Epithelial cell of proximal tubule (primary cell): ENCODE results near the gene CORO7. TPM values are rescaled to one million over a fixed set of nuclear protein-coding genes. Genes with fewer than 3 reads are reported as not detected.

Experiments used
- DNase-seq: peaks from one replicate; pipeline ENCODE4 v3.0.0-alpha.2; 2011; ENCODE audit warnings: low read depth
- H3K4me3 ChIP-seq: 2 replicates; pipeline ENCODE4 v1.5.1; 2011; ENCODE audit warnings: low read depth, mild to moderate bottlenecking, low read length
- total RNA-seq: library from RNA; depleted of rRNA; stranded (reverse); fragments of >200 nt; gene quantifications from 2 replicates; pipeline ENCODE4 v1.2.3, GENCODE V29; 2015
- TF ChIP-seq, protein P1 (sequence below): conservative IDR thresholded peaks from 2 replicates; pipeline ENCODE4 v1.5.1; 2012; ENCODE audit warnings: low read depth, mild to moderate bottlenecking, low read length

Gene CORO7
- total RNA-seq, 1 donor from 2014 or later, result 101 TPM

DNA sequence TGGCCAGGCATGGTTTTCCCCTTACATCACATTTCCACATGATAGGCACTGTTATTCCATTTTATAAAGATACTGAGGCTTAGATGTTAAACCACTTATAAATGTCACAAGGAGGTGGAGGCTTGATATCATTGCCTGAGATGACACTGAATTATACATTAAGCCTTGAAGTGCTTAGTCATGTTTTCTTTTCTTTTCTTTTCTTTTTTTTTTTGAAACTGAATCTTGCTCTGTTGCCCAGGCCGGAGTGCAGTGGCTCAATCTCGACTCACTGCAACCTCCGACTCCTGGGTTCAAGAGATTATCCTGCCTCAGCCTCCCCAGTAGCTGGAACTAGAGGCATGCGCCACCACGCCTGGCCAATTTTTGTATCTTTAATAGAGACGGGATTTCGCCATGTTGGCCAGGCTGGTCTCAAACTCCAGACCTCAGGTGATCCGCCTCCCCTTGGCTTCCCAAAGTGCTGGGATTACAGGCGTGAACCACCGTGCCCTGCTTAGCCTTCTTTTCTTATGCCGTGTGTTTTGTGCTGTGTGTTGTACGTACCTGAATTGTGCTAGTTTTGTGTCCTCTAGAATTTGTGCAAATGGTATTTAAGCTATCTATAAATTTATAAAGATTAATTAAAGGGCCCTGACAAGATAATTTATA lies 10.5 kb upstream of the CORO7 start:
- no peak for DNase-seq
- peak overlapping the region; percentile 98 for H3K4me3 ChIP-seq
- TF ChIP-seq, protein P1, sequence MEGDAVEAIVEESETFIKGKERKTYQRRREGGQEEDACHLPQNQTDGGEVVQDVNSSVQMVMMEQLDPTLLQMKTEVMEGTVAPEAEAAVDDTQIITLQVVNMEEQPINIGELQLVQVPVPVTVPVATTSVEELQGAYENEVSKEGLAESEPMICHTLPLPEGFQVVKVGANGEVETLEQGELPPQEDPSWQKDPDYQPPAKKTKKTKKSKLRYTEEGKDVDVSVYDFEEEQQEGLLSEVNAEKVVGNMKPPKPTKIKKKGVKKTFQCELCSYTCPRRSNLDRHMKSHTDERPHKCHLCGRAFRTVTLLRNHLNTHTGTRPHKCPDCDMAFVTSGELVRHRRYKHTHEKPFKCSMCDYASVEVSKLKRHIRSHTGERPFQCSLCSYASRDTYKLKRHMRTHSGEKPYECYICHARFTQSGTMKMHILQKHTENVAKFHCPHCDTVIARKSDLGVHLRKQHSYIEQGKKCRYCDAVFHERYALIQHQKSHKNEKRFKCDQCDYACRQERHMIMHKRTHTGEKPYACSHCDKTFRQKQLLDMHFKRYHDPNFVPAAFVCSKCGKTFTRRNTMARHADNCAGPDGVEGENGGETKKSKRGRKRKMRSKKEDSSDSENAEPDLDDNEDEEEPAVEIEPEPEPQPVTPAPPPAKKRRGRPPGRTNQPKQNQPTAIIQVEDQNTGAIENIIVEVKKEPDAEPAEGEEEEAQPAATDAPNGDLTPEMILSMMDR, result no peak

DNA sequence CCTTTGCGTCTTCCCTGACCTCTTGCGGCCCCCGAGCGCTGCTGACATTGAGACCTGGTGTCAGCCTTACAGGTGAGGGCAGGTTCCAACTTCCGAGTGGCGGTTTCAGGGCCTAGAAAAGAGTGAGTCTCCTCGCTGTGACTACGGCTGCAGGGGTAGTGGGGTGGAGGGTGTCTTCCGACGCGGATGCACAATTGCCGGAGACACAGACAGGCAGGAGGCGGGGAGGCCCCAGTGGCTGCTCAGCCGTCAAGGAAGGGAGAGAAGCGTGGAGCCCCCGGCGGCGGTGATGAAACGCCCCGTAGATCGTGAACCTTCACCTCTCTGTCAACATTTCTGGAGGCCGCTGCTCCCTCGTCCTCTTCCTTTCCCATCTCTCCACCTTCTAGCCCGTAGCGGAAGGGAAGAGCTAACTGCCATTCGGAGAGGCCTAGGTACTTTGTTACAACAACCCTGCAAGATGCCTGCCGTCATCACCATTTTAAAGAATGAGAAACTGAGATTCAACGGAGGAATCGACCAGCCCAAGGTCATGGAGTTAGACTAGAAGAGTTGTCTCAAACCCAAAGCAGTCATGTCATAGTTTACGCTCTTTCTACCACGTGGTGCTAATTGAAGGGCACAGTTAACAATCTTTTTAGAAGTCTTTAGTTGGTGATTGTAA lies 9.8 kb upstream of the CORO7 start:
- H3K4me3 ChIP-seq, result peak overlapping the region; percentile 98
- TF ChIP-seq, protein P1, result no peak
- DNase-seq, result no peak

DNA sequence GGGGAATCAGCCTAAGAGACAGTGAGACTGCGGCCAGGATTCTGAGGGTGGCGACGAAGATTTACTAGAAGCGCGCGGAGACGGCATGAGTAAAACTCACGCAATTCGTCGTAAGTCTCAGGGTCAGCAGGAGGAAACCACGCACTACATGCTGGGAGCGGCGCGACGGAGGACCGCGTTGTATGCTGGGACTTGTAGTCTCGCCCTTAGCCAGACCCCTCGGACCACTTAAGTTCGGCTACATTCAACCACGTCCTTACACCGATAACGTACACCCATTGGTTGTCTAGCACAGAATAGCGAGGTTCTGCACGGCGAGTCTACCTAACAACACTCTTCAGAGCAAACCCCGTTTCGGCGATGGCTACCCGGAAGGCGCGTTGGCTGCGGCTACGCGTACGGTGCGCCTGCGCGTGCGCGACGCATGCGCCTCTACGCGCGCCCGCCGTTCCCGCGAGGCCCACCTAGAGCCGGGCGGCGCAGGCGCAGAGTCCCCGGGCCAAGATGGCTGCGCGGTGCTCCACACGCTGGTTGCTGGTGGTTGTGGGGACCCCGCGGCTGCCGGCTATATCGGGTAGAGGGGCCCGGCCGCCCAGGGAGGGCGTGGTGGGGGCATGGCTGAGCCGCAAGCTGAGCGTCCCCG lies 9.1 kb upstream of the CORO7 start, which contains the start of gene DNAJA3:
Gene DNAJA3 (plus strand): TSS at position 491 of the 643 bp plus-strand sequence. CDS start 14 bp downstream, at position 505.
- peak; percentile 83 for DNase-seq
- TF ChIP-seq, protein P1, result no peak
- H3K4me3 ChIP-seq, result peak within 1 kb of the TSS; percentile 98

DNA sequence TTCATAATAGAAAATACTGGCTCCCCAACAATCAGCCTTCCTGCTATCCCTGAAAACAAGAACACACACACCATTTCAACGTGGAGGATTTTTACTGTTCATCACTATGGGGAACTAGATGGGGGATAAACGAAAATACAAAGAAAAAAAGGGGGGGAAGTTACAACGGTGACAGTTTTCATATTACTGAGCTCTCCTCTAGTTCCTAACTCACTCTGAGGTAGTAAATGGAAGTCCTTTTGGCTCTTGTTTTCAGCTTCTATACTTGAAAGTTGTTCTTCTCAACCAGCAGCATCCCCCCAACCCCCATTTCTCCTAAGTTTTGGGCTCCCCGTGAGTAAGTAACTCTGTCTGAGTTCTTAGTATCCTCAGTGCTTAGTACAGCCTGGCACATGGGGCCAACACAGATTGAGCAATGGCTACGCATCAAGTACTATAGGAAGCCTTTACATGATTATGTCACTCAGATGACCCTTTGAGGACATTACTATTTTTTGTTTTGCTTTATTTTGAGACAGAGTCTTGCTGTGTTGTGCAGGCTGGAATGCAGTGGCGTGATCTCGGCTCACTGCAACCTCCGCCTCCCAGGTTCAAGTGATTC lies 4.2 kb upstream of the CORO7 start:
- no peak overlapping the region for H3K4me3 ChIP-seq
- TF ChIP-seq, protein P1, result no peak
- no peak for DNase-seq

DNA sequence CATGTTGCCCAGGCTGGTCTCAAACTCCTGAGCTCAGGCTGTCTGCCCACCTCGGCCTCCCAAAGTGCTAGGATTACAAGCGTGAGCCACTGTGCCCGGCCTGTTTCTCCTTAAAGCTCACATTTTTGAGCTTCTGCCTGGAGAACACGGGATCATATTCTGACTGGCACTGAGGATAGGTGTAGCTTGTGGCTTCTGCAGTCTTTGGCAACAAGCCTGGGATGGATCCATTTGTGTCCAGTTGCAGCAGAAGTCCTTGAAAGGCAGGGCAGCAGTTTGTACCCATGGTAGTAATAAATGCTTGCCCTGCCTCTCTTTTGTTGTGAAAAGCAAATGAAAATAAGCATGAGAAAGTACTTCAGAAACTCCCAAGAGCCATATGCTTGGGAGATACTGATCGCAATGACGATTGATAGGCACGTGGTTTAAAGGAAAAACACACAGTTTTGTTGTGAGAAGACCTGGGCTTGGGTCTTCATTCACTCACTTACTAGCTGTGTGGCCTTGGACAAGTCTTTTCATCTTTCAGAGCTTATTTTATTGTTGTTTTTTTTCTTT lies 3.1 kb upstream of the CORO7 start:
- no peak overlapping the region for H3K4me3 ChIP-seq
- DNase-seq, result no peak
- TF ChIP-seq, protein P1, result no peak

DNA sequence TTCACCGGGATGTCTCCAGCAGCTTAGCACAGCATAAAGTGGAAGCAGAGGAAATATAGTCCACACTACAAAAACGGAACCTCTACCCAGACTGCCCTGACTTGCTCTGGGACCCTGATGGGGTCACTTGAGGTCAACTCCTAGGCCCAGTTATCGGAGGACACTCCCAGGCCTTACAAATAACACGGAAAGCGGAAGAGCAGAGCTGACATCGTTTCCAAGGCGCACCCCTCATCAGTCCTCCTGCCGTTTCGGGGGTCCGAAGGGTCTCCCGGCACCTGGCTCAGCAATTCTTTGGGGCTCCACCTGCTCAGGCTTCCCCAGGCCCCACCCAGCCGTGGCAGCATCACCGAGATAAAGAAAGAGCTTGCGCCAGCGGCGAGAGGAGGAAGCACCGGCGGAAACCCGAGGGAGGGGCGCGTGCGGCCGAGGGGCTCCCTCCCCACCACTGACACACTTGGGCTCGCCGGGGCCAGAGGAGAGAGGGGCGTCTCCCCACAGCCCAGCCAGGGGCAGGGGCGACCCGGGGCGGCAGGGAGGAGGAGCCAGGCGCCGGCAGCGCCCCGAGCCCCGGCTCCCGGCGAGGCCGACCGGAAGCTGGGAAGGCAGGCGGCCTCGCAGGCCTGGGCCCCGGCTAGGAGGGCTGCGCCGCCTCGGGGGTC lies 727 bp downstream of the CORO7 start:
- peak overlapping the region; percentile 95 for H3K4me3 ChIP-seq
- TF ChIP-seq, protein P1, result no peak
- no peak for DNase-seq
